SK-N-SH (cell line): Measurements from ENCODE around the gene SDK1.

Source experiments
- CTCF ChIP-seq: fragments of 200-600 bp; sonication (generic); IDR thresholded peaks from 2 replicates; pipeline ENCODE4 v1.6.1; 2017; ENCODE audit warnings: antibody characterized with exemption, mild to moderate bottlenecking, moderate library complexity
- ELF1 ChIP-seq: IDR thresholded peaks from 2 replicates; pipeline ENCODE4 v1.4.0; 2012
- EP300 ChIP-seq, 2 experiments: IDR thresholded peaks; 2 replicates each; pipeline versions ENCODE4 v1.4.0 to v1.6.1; 2012; ENCODE audit warnings: borderline replicate concordance in 1 of 2, low read depth in 1 of 2, low read length in 1 of 2
- EZH2phosphoT487 ChIP-seq: fragments of 200-600 bp; sonication (generic); IDR thresholded peaks from 2 replicates; pipeline ENCODE4 v1.6.1; 2017; ENCODE audit warnings: low read depth, mixed run types, mild to moderate bottlenecking, antibody characterized with exemption, moderate library complexity, borderline replicate concordance
- NRF1 ChIP-seq: IDR thresholded peaks from 2 replicates; pipeline ENCODE4 v1.6.1; 2012; ENCODE audit warnings: low read depth, mild to moderate bottlenecking, low read length
- POLR2AphosphoS5 ChIP-seq: IDR thresholded peaks from 2 replicates; pipeline ENCODE4 v1.6.1; 2012; ENCODE audit warnings: low read depth, low read length
- SMC3 ChIP-seq: IDR thresholded peaks from 2 replicates; pipeline ENCODE4 v1.6.1; 2012; ENCODE audit warnings: low read depth, low read length, improper control_type of control experiment
- TCF12 ChIP-seq: IDR thresholded peaks from 2 replicates; pipeline ENCODE4 v1.4.0; 2012
- USF2 ChIP-seq: fragments of 150-350 bp; IDR thresholded peaks from 2 replicates; pipeline ENCODE4 v1.6.1; 2017; ENCODE audit warnings: antibody characterized with exemption, low read length, low read depth, borderline replicate concordance
- ZBTB33 ChIP-seq: IDR thresholded peaks from 2 replicates; pipeline ENCODE4 v1.4.0; 2012; ENCODE audit warnings: low read depth, borderline replicate concordance

- TF ChIP-seq EZH2phosphoT487 (no peak), CTCF (no peak), TCF12 (no peak), ELF1 (no peak), EP300 (IDR thresholded peaks at IDR 0.05; ENCODE audit: borderline replicate concordance in 1 of 2, low read depth in 1 of 2, low read length in 1 of 2) (no peak), NRF1 (no peak), SMC3 (no peak), ZBTB33 (no peak), POLR2AphosphoS5 (no peak), USF2 (no peak)
Measured at GRCh38 chr7:4133491-4134044, 832.5 kb downstream of the SDK1 start.
